Adrenal gland (tissue), 12 donors: ENCODE results near the gene RAD51B. TPM values are rescaled to one million over a fixed set of nuclear protein-coding genes. Genes with fewer than 3 reads are reported as not detected.
A peak's percentile ranks its signal among the peaks of the same experiment; 100 is the strongest.

Experiments used
- DNase-seq, 7 donors: peaks; one replicate each; pipeline ENCODE4 v3.0.0-alpha.2; 2019 to 2020
- H3K27ac ChIP-seq, 5 donors: fragments of 200-600 bp; sonication (generic) in 4 of 5; 1 replicate in 3 of 5; 2 replicates in 2 of 5; pipeline versions ENCODE4 v1.5.1 to v1.8.0; 2016 to 2020; ENCODE audit warnings: mild to moderate bottlenecking in 1 of 5
- H3K27me3 ChIP-seq: fragments of 200-600 bp; 2 replicates; pipeline ENCODE4 v1.8.0; 2021
- H3K36me3 ChIP-seq, 2 donors: fragments of 200-600 bp; replicated peaks in 1 of 2; 1 replicate in 1 of 2; 2 replicates in 1 of 2; pipeline versions ENCODE4 v1.5.1 to v1.8.0; 2018 to 2022
- H3K4me1 ChIP-seq, 2 donors: fragments of 200-600 bp; replicated peaks in 1 of 2; 1 replicate in 1 of 2; 2 replicates in 1 of 2; pipeline versions ENCODE4 v1.5.1 to v1.8.0; 2018 to 2021
- H3K4me3 ChIP-seq, 4 donors: fragments of 200-600 bp; sonication (generic) in 3 of 4; one replicate each; pipeline ENCODE4 v1.5.1; 2016 to 2018
- H3K9me3 ChIP-seq, 3 donors: fragments of 200-600 bp; sonication (generic) in 1 of 3; replicated peaks in 1 of 3; 1 replicate in 2 of 3; 2 replicates in 1 of 3; pipeline versions ENCODE4 v1.5.1 to v1.8.0; 2016 to 2021
- POLR2A ChIP-seq, 2 donors: fragments of 450-650 bp; IDR thresholded peaks; one replicate each; pipeline ENCODE4 v1.6.1; 2017; ENCODE audit warnings: antibody characterized with exemption in 2 of 2, mild to moderate bottlenecking in 2 of 2, moderate library complexity in 1 of 2
- WGBS, 4 donors: extraction: QIAGEN DNeasy Blood & Tissue Kit in 2 of 4; methylation state at CpG; one replicate each; pipeline versions ENCODE4 v1.1.5 to v1.1.7; 2013 to 2017; 5-methylcytosine and 5-hydroxymethylcytosine counted together
- intact Hi-C, 2 donors: fragments of 100-400 bp; cut with DNase I; formaldehyde crosslinking; loops; one replicate each; pipeline versions ENCODE4 v1.14.1 to v1.15.0; 2022 to 2023
- polyA plus RNA-seq, 3 donors: library from polyadenylated mRNA; stranded (reverse); fragments of 200-250 nt in 2 of 3; fragments of 350-450 nt in 1 of 3; fragmentation: Illumina TruSeq in 1 of 3; extraction: RNeasy Lipid Tissue Mini Kit (QIAGEN cat#74804) in 1 of 3; gene quantifications; one replicate each; pipeline ENCODE4 v1.2.3, GENCODE V29; 2013 to 2014
- total RNA-seq, 9 donors: library from RNA; depleted of rRNA in 4 of 9; stranded (reverse); fragments of >200 nt in 4 of 9; fragments of 120-200 nt in 1 of 9; fragmentation: NEBNext Ultra II Directional in 1 of 9; extraction: Animal tissue kit (Norgen Biotek cat#: 25700) in 1 of 9; gene quantifications; one replicate each; pipeline versions ENCODE4 v1.1.0 to v1.2.4, GENCODE V29; 2013 to 2023
- TF ChIP-seq, protein P1 (sequence below), 6 experiments: fragments of 450-650 bp in 4 of 6; fragments of 200-600 bp in 2 of 6; sonication (generic) in 1 of 6; IDR thresholded peaks; 1 replicate in 5 of 6; 2 replicates in 1 of 6; pipeline versions ENCODE4 v1.5.1 to v1.8.0; 2016 to 2021; ENCODE audit warnings: antibody characterized with exemption in 6 of 6, mild to moderate bottlenecking in 2 of 6, moderate library complexity in 1 of 6
- donor health status: healthy with polysubstance abuse.
- donor health status: Bipolar disorder and iron deficiency.
- donor health status: DM: yes; HTN: yes; CAD: no.
- donor health status: DM: no; HTN: no; CAD: no.
- donor health status: DM: no; HTN: no; CAD: no.
- donor health status: DM: yes; HTN: yes; CAD: no.

RAD51B gene
- total and polyA plus RNA-seq, 12 donors: 2.3 to 24.6 (median 12.4) TPM

DNA sequence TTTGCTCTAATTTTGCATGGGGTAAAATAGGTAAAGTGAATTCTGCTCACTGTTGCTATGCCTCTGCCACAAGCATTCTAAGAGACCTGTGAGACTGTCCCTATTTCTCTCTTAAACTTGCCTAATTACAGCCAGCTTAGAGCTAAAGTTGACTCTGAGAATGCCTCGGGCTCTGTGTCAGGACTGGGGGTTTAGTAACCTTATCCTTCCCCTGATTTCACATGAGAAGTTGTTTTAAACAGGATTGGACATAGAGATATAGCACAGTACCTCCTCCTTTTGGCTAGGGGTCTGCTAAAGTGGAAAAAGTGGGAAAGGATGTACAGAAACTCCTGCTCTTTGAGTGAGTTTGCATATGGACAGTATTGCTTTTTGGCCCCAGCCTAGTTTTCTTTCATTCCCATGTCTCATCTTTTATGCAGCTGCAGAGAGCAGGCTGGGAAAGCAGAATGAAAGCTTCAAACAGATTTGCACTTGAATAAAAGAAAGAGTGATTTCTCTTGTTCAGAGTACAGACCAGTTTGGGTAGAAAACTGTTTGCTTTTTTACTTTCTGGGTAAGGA lies 122.0 kb downstream of the RAD51B start:
- Histone ChIP-seq H3K36me3 (no peaks in the 10 kb centered on the region), H3K27ac (peak overlapping the region in 2 of 5 donors; percentile 38 to 66), H3K4me3 (no peak overlapping the region), H3K9me3 (no peaks in the 10 kb centered on the region), H3K4me1 (peaks cover 4 to 34% of the 10 kb centered on the region in 2 donors), H3K27me3 (no peaks in the 10 kb centered on the region)
- 29 to 79% (median 61%) methylated on average over 1 of the region's 1 CpG for WGBS, 4 donors
- no peak for DNase-seq
- TF ChIP-seq, protein P1, sequence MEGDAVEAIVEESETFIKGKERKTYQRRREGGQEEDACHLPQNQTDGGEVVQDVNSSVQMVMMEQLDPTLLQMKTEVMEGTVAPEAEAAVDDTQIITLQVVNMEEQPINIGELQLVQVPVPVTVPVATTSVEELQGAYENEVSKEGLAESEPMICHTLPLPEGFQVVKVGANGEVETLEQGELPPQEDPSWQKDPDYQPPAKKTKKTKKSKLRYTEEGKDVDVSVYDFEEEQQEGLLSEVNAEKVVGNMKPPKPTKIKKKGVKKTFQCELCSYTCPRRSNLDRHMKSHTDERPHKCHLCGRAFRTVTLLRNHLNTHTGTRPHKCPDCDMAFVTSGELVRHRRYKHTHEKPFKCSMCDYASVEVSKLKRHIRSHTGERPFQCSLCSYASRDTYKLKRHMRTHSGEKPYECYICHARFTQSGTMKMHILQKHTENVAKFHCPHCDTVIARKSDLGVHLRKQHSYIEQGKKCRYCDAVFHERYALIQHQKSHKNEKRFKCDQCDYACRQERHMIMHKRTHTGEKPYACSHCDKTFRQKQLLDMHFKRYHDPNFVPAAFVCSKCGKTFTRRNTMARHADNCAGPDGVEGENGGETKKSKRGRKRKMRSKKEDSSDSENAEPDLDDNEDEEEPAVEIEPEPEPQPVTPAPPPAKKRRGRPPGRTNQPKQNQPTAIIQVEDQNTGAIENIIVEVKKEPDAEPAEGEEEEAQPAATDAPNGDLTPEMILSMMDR (IDR thresholded peaks at IDR 0.05): no peak
- TF ChIP-seq POLR2A (IDR thresholded peaks at IDR 0.05): no peak
- intact Hi-C loops: loop anchor here (5.0 to 10.0 kb wide), 2 partner anchors 303 to 306 kb away; no protein-coding TSS in a partner anchor

DNA sequence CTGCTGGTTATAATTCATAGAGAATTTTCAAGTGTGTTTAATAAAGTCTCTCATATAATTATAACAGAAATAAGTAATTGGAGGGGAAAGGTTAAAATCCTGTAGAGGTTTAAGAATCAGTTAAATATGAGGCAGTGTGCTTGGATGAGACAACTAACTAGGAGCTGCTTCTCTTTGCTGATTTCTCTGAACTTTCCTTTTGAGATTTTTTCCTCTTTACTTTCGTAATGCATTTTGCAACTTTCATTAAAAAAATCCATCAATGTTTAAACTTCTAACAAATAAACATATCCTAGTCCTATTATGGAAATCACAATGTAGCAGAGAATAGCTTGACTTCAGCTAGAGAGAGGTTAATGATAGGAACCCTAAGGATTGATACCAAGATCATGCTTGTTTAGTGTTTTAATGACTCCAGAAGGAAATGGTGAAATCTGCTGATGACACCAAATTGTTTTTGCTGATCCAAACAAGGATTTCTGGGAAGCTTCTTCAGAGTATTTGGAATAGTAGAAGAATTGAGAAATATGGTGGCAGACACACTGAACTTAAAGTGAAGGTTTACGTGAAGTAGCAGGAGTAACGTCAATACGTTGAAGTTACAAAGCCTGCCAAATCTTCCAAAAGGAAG lies 122.6 kb downstream of the RAD51B start:
- H3K27ac ChIP-seq: peak overlapping the region in 2 of 5 donors; percentile 38 to 66

DNA sequence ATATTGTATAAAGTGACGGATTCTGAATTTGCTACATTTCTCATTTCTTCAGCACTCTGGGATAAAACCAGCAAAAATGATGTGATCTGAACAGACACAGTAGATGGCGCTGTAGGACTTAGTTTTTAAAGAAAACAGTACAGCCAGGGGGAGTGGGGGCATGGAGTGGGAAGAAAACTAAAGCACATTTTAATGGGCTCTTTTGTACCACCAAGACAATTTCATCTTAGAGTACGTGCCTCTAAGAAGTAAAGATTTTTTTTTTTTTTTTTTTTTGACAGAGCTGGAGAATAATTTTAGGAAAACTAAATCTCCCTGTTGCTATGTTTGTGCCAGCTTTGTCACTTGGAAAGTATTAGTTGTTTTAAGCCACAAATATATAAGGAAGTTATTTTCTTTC lies 124.4 kb downstream of the RAD51B start:
- Histone ChIP-seq H3K4me3 (no peak overlapping the region), H3K36me3 (no peaks in the 10 kb centered on the region), H3K9me3 (no peaks in the 10 kb centered on the region), H3K4me1 (peaks cover 4 to 34% of the 10 kb centered on the region in 2 donors), H3K27me3 (no peaks in the 10 kb centered on the region), H3K27ac (no peak overlapping the region)
- intact Hi-C loops: loop anchor here (5.0 to 10.0 kb wide), 2 partner anchors 301 to 303 kb away; no protein-coding TSS in a partner anchor
- no peak for TF ChIP-seq POLR2A (IDR thresholded peaks at IDR 0.05)
- TF ChIP-seq, protein P1 (IDR thresholded peaks at IDR 0.05): peak; percentile 51 to 97 (median 92)
- peak; percentile 69 to 87 (median 80) for DNase-seq
- WGBS, 4 donors: 9 to 15% (median 11%) methylated on average over 3 of the region's 3 CpGs

More for the DNA sequence above, 122.6 kb downstream of the RAD51B start:
- no peak for DNase-seq
- no peaks in the 10 kb centered on the region for H3K9me3 ChIP-seq
- TF ChIP-seq, protein P1 (IDR thresholded peaks at IDR 0.05): no peak
- TF ChIP-seq POLR2A (IDR thresholded peaks at IDR 0.05): no peak
- WGBS, 4 donors: 64 to 81% (median 69%) methylated on average over 4 of the region's 4 CpGs
- H3K4me3 ChIP-seq: no peak overlapping the region
- H3K36me3 ChIP-seq: no peaks in the 10 kb centered on the region
- no peaks in the 10 kb centered on the region for H3K27me3 ChIP-seq
- intact Hi-C loops: loop anchor here (5.0 to 10.0 kb wide), 2 partner anchors 303 to 305 kb away; no protein-coding TSS in a partner anchor
- H3K4me1 ChIP-seq: peaks cover 4 to 34% of the 10 kb centered on the region in 2 donors

DNA sequence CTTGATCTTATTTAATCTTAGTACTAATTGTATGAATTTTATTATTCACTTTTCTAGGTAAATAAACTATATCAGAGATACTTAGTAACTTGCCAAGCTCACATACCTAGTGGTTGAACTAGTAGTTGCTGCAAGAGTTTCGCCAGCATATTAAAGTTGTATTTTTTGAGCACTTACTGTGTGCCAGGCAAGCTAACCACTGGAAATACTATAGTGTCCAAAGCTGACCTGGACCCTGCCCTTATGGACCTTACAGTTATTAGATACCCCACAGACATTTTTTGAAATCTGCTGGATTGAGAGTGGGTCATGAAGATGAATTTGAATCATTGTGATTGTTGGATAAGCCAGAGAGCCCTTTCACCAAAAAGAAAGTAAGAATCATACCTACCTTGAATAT lies 125.0 kb downstream of the RAD51B start:
- TF ChIP-seq POLR2A (IDR thresholded peaks at IDR 0.05): no peak
- TF ChIP-seq, protein P1 (IDR thresholded peaks at IDR 0.05): no peak
- H3K27ac ChIP-seq: no peak overlapping the region
- no peak for DNase-seq
- no peak overlapping the region for H3K4me3 ChIP-seq
- no peaks in the 10 kb centered on the region for H3K9me3 ChIP-seq
- peaks cover 4 to 34% of the 10 kb centered on the region in 2 donors for H3K4me1 ChIP-seq
- H3K36me3 ChIP-seq: no peaks in the 10 kb centered on the region
- intact Hi-C loops: loop anchor here (5.0 to 10.0 kb wide), 2 partner anchors 300 to 303 kb away; no protein-coding TSS in a partner anchor
- WGBS, 4 donors: 88 to 98% (median 90%) methylated on average over 1 of the region's 1 CpG
- no peaks in the 10 kb centered on the region for H3K27me3 ChIP-seq
